Stimulated activated CD8-positive, alpha-beta memory T cell treated with anti-CD3 and anti-CD28 coated beads, Interleukin-7, amount 100 ng/mL, for 4 hours (primary cell): ENCODE results near the gene TM9SF1.

ENCODE experiments used
- DNase-seq, 2 donors: peaks; one replicate each; pipeline ENCODE4 v3.0.0-alpha.2; 2020; ENCODE audit warnings: low read depth in 2 of 2

The TM9SF1 gene

GRCh38 chr14:24178399-24179178 lies 16.7 kb downstream of the TM9SF1 start:
- no peak for DNase-seq

DNA sequence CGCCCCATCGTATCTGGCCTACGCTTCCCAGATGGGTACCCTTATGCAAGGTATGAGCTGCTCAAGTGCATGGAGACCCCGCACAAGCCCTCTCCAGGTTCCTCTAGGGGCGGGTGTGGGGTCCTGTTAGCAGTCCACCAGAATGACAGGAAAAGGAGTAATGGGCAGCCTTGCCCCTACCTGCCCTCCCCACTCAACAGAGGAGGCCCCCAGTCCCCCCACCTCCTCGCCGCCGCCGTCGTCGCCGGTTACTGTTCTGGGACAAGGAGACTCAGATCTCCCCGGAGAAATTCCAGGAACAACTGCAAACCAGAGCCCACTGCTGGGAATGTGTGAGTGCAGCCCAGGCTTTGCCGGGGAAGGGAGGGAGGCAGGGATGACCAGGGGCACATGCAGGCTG lies 17.4 kb downstream of the TM9SF1 start:
- DNase-seq = no peak

GRCh38 chr14:24177041-24177825 lies 18.0 kb downstream of the TM9SF1 start:
- DNase-seq = no peak

- no peak for DNase-seq
These were observed 18.6 kb downstream of the TM9SF1 start for GRCh38 chr14:24176599-24176998.

- no peak for DNase-seq
These were observed 22.4 kb downstream of the TM9SF1 start for GRCh38 chr14:24172871-24173281.

GRCh38 chr14:24172261-24172860 lies 22.9 kb downstream of the TM9SF1 start:
- DNase-seq = no peak

DNA sequence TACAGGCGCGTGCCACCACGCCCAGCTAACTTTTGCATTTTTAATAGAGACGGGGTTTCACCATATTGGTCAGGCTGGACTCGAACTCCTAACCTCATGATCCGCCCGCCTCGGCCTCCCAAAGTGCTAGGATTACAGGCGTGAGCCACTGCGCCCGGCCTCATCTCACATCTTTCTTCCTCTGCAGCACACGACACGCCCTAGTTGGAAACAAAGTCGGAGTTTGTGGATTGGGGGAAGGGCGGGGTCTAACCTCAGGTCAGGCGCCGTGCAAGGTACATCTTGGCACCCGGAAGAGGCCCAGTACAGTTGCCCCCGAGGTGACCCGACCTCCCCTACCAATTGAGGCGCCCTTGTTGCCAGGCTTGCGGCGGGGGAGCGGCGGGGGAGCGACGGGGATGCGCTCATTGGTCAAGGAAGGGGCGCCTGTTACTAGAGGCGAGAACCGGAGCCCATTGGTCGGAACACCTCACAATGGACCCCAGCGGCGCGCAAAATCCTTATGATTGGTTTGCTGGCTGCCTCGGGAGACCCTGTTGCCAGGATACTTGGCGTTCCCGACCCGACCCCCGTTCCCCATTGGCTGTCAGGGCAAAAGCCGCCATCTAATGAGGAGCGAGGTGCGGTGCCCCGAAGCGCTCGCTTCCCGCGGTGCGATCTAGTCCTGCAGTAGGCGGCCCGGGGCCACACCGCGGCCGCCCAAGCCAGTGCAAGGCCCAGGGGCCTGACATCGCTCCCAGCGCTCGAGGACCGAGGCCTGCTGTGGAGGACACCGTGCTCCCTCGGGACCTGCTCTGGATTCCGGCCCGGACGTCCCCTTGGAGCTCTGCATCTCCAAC lies 23.6 kb downstream of the TM9SF1 start, which contains the start of gene REC8:
Gene REC8 (plus strand): TSS at position 659 of the 839 bp plus-strand sequence. CDS start 473 bp downstream, outside the sequence.
- peak; percentile 52 to 59 for DNase-seq

GRCh38 chr14:24167469-24168114 lies 27.6 kb downstream of the TM9SF1 start:
- DNase-seq = no peak

DNA sequence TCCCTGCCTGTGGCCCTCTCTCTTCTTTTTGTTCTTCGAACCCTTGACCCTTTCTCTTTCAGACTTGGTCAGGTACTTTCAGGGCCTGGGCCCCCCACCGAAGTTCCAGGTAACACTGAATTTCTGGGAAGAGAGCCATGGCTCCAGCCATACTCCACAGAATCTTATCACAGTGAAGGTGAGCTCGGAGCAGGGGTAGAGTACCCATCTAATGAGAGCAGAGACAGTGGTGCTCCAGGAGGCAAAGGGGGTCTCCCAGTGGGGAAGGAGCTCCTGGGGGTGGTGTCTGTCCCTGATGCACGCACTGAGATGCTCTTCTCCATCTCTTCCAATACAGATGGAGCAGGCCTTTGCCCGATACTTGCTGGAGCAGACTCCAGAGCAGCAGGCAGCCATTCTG lies 29.5 kb downstream of the TM9SF1 start:
- no peak for DNase-seq

- no peak for DNase-seq
These were observed 30.7 kb downstream of the TM9SF1 start for GRCh38 chr14:24164518-24164991.

DNA sequence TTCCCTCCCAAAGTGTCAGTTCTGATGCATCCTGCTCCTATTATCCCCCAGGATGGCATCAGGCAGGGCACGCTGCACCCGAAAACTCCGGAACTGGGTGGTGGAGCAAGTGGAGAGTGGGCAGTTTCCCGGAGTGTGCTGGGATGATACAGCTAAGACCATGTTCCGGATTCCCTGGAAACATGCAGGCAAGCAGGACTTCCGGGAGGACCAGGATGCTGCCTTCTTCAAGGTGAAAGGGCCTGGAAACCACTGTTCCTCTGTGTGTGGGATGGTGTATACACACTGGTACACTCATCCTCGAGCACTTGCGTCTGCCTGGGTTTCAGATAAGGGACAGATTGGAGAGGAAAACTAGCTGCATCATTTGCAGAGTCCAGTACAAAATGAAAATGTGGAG lies 33.1 kb downstream of the TM9SF1 start:
- DNase-seq = no peak

GRCh38 chr14:24160850-24161804 lies 34.1 kb downstream of the TM9SF1 start, which contains the start of gene IRF9:
Gene IRF9, plus strand, starts transcription at chr14:24161265. Its CDS starts 880 bp downstream, at chr14:24162145.
- DNase-seq = peak; percentile 87 to 96

DNA sequence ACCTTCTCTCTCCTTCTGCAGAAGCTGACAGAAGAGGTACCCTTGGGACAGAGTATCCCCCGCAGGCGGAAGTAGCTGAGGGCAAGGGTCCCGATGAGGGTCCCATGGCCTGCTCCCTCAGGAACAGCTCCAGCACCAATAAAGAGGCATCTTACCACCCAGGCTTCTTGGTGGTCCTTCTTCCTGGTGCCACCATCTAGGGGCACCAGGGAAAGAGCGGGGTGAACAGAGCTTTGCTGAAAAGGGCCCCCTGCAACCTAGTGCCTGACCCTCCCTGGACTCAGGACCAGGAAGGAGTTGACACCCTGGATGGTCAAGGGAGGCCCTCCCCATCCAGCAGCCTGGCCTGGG lies 34.8 kb downstream of the TM9SF1 start:
- no peak for DNase-seq

DNA sequence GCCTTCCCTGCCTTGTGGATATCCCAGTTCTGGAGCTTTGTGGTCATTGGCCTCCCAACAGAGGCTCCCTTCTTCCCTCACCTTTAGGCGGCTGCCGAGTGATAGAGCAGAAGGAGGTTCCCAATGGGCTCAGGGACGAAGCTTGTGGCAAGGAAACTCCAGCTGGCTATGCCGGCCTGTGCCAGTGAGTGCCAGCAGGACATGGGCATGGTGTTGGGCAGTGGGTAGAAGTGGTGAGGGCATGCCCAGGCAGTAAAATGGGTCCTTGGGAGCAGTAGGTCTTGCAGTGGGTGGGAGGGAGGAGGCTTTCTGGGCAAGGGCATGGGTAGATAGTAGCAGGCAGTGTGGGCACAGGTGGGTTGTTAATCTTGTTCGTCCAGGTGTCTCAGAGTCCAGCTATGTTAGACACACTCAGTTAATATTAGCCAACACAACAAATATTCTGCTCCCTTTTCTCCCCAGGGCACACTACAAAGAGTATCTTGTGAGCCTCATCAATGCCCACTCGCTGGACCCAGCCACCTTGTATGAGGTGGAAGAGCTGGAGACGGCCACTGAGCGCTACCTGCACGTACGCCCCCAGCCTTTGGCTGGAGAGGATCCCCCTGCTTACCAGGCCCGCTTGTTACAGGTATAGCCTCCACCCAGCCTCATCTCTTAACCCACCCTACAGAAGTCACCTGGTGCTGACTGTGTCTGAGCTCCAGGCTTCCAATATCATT lies 35.3 kb downstream of the TM9SF1 start:
- no peak for DNase-seq

DNA sequence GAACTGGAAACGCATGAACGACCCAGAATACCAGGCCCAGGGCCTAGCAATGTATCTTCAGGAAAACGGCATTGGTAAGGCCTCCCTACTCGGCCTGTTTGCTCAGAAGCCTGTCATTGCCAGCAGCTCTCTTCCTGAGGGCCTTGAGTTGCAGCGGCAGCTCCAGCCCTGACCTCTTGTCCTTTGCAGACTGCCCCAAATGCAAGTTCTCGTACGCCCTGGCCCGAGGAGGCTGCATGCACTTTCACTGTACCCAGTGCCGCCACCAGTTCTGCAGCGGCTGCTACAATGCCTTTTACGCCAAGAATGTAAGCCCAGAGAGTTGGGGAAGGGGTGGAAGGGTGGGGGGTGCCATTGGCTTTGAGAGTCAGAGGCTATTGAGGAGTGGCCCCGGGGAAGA lies 37.9 kb downstream of the TM9SF1 start:
- DNase-seq = no peak

GRCh38 chr14:24156840-24157239 lies 38.4 kb downstream of the TM9SF1 start:
- no peak for DNase-seq

- no peak for DNase-seq
These were observed 40.1 kb downstream of the TM9SF1 start for GRCh38 chr14:24155100-24155499.

- no peak for DNase-seq
These were observed 43.7 kb downstream of the TM9SF1 start for GRCh38 chr14:24151404-24152080.

DNA sequence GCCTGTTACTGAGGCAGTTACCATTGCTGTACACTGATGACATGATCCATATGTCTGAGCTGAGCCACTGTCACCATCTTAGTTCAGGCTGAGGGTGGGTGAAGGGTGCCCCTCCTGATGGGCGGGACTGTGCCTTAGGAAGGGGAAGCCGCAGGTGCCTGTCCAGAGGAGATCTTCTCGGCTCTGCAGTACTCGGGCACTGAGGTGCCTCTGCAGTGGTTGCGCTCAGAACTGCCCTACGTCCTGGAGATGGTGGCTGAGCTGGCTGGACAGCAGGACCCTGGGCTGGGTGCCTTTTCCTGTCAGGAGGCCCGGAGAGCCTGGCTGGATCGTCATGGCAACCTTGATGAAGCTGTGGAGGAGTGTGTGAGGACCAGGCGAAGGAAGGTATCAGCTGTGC lies 44.2 kb downstream of the TM9SF1 start:
- DNase-seq = no peak
